Memory B cell (primary cell): ENCODE measurements around the gene SEM1.
"Not testable (repeated sequence)": the region's sequence is repeated elsewhere in the genome, so short reads cannot be mapped to it uniquely, and the experiment has no call there.

Source experiments
- ATAC-seq: fragments of 150-1000 bp; cut with Tn5 transposase; 2 replicates; pipeline ENCODE4 v1.10.0; 2021; ENCODE audit warnings: low read depth, mild to moderate bottlenecking, moderate library complexity
- DNase-seq, 2 donors: peaks; one replicate each; pipeline ENCODE4 v3.0.0; 2022; ENCODE audit warnings: low spot score in 2 of 2
- H3K27ac Mint-ChIP-seq: one replicate; pipeline ENCODE4 v1.8.0; 2022; ENCODE audit warnings: mild to moderate bottlenecking, moderate library complexity, mixed read lengths
- H3K27me3 Mint-ChIP-seq: one replicate; pipeline ENCODE4 v1.8.0; 2022; ENCODE audit warnings: mixed read lengths
- H3K36me3 Mint-ChIP-seq: one replicate; pipeline ENCODE4 v1.8.0; 2022; ENCODE audit warnings: mild to moderate bottlenecking, mixed read lengths
- H3K4me1 Mint-ChIP-seq: one replicate; pipeline ENCODE4 v1.8.0; 2022; ENCODE audit warnings: mixed read lengths
- H3K4me3 Mint-ChIP-seq: one replicate; pipeline ENCODE4 v1.8.0; 2022; ENCODE audit warnings: mild to moderate bottlenecking, moderate library complexity, mixed read lengths
- H3K9me3 Mint-ChIP-seq: one replicate; pipeline ENCODE4 v1.8.0; 2022; ENCODE audit warnings: mixed read lengths

Gene SEM1

DNA sequence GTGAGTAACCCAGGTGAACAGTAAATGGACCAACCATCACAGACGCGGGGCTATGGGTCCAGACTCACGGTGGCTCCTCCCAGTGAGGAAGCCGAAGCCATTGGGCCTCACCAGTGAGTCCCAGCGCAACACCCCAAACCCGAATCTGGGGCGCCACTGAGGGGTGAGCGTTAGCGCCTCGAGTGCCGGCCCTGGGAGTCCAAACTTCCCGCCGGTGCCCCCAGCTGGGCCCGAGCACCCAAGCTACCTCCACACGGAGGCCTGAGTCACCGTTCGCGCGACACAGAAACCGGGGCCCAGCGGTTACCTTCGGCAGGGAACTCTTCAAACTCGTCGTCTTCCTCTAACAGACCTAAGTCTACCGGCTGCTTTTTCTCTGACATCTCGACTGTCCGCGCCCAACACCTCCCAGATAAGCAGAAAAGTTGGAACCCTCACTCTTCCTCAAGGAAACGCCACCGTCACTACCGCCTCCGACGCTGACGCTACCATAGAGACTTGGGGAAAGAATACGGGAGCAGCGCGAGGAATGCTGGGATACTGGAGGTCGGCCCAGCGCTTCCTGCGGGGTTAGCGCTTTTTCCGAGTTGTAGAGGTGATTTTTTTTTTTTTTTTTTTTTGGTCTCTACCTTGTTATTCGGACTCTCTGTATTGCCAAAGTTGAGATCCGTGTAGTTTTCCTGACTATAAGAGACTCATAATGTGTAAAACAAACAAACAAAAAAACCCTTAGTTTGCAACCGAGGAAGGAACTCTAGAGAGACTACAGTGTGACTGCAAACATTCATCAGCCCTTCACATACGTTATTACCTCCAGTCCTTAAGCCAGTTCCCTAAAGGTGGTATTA is at the start of gene SEM1:
Gene SEM1, minus strand, starts transcription at position 466 of the 848 bp plus-strand sequence. Its CDS starts 83 bp downstream, at position 383.
- Mint-ChIP-seq H3K4me3 (peak within 1 kb of the TSS; percentile 99), H3K27ac (peak within 1 kb of the TSS; percentile 97), H3K27me3 (no peaks in the 10 kb centered on the region), H3K36me3 (peaks cover 18% of the 10 kb centered on the region), H3K4me1 (peaks cover 15% of the 10 kb centered on the region), H3K9me3 (peaks cover 14% of the 10 kb centered on the region)
- DNase-seq (peak; percentile 24 to 56), ATAC-seq (peak; percentile 82)

DNA sequence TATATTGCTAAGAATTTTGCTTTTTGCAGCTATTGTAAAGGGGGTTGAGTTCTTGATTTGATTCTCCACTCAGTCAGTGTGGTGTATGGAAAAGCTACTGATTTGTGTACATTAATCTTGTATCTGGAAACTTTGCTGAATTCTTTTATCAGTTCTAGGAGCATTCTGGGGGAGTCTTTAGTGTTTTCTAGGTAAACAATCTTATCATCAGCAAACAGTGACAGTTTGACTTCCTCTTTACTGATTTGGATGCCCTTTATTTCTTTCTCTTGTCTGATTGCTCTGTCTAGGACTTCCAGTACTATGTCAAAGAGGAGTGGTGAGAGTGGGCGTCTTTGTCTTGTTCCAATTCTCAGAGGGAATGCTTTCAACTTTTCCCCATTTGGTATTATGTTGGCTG is 48.2 kb upstream of the SEM1 start:
- not testable (repeated sequence) for H3K4me1 Mint-ChIP-seq, H3K27ac Mint-ChIP-seq, H3K27me3 Mint-ChIP-seq, DNase-seq, H3K4me3 Mint-ChIP-seq, H3K36me3 Mint-ChIP-seq, H3K9me3 Mint-ChIP-seq, ATAC-seq

DNA sequence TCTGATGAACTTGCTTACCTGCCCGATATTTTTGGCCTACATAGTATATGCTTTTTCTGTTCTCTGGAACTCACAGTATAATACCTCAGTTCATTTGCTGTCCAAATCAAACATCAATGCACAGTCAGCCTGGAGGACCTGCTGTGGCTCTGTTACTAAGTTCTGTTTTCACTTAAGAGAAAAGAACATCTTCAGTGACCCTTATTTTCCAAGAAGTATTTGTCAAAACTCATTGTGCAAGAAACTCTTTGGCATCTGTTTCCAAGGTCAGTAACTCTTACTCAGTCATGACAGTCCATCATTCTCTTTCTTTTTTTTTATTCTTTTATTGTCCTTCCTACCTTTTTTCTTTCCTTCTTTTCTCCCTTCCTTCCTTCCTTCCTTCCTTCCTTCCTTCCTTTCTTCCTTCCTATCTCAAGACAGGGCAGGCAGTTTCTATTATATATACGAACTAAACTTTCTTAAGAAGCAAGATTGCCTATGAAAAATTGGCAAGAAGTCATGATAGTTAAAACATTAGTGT is 37.8 kb upstream of the SEM1 start:
- Mint-ChIP-seq H3K36me3 (peaks cover 2% of the 10 kb centered on the region), H3K9me3 (peaks cover 2% of the 10 kb centered on the region), H3K27ac (no peak overlapping the region), H3K27me3 (peaks cover 3% of the 10 kb centered on the region), H3K4me3 (no peak overlapping the region), H3K4me1 (no peaks in the 10 kb centered on the region)
- ATAC-seq (no peak), DNase-seq (no peak)

- H3K4me3 Mint-ChIP-seq: no peak overlapping the region
- peaks cover 6% of the 10 kb centered on the region for H3K27me3 Mint-ChIP-seq
- H3K27ac Mint-ChIP-seq: no peak overlapping the region
- DNase-seq (no peak), ATAC-seq (no peak)
- H3K36me3 Mint-ChIP-seq: no peaks in the 10 kb centered on the region
- no peaks in the 10 kb centered on the region for H3K4me1 Mint-ChIP-seq
- no peaks in the 10 kb centered on the region for H3K9me3 Mint-ChIP-seq
Measured at GRCh38 chr7:96740130-96740529, 30.5 kb upstream of the SEM1 start.

- ATAC-seq (no peak), DNase-seq (no peak)
- Mint-ChIP-seq H3K36me3 (no peaks in the 10 kb centered on the region), H3K4me3 (no peak overlapping the region), H3K27me3 (peaks cover 6% of the 10 kb centered on the region), H3K9me3 (no peaks in the 10 kb centered on the region), H3K4me1 (no peaks in the 10 kb centered on the region), H3K27ac (no peak overlapping the region)
Measured at GRCh38 chr7:96739609-96740008, 30.0 kb upstream of the SEM1 start.

DNA sequence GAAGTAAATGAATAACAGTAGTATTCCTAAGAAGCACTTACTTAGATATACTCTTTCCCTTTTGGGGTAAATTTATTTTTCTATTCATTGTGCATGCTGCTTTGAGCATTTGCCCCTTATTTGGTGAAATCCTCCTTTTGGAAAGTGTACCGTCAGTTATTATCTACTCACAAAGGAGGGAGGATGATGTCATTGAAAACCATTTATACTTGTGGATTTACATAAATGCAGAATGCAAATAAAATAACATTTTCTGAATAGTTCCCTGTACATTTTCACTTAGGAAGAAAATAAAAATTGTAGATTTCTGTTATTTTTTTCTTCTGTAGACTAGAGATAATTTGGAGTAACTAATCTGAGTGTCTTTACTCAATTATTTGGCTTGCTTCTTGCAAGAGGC is 29.5 kb upstream of the SEM1 start:
- ATAC-seq: no peak
- no peak overlapping the region for H3K27ac Mint-ChIP-seq
- H3K9me3 Mint-ChIP-seq: no peaks in the 10 kb centered on the region
- H3K36me3 Mint-ChIP-seq: no peaks in the 10 kb centered on the region
- H3K27me3 Mint-ChIP-seq: peaks cover 6% of the 10 kb centered on the region
- H3K4me1 Mint-ChIP-seq: no peaks in the 10 kb centered on the region
- H3K4me3 Mint-ChIP-seq: no peak overlapping the region
- DNase-seq: no peak

DNA sequence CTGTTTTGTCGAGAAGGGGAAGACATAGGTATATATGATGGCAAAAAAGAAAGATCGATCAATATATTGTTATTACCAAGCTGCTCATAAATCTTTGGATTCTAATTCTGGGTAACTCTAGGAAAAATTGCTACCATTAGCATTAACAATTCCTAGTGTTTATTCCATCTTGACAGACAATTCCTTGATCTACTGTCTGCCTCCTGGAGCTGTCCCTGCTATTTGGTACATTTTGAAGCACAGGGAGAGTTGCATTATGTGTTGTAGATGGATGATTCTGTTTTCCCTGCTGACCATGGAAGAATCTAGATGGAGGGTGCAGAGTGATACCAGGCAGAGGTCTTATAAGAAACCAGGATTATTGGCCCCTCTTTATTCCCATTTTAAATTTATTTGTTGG is 29.1 kb upstream of the SEM1 start:
- H3K36me3 Mint-ChIP-seq: no peaks in the 10 kb centered on the region
- H3K4me1 Mint-ChIP-seq: no peaks in the 10 kb centered on the region
- ATAC-seq: no peak
- H3K27ac Mint-ChIP-seq: no peak overlapping the region
- no peaks in the 10 kb centered on the region for H3K9me3 Mint-ChIP-seq
- no peak for DNase-seq
- H3K27me3 Mint-ChIP-seq: peaks cover 6% of the 10 kb centered on the region
- no peak overlapping the region for H3K4me3 Mint-ChIP-seq

GRCh38 chr7:96737545-96738050 is 28.0 kb upstream of the SEM1 start:
- H3K27ac Mint-ChIP-seq: no peak overlapping the region
- no peak for ATAC-seq
- H3K9me3 Mint-ChIP-seq: no peaks in the 10 kb centered on the region
- H3K27me3 Mint-ChIP-seq: peaks cover 4% of the 10 kb centered on the region
- DNase-seq: no peak
- no peaks in the 10 kb centered on the region for H3K36me3 Mint-ChIP-seq
- H3K4me1 Mint-ChIP-seq: no peaks in the 10 kb centered on the region
- H3K4me3 Mint-ChIP-seq: no peak overlapping the region

GRCh38 chr7:96734343-96734742 is 24.7 kb upstream of the SEM1 start:
- Mint-ChIP-seq H3K27me3 (no peaks in the 10 kb centered on the region), H3K4me3 (no peak overlapping the region), H3K27ac (no peak overlapping the region), H3K4me1 (no peaks in the 10 kb centered on the region), H3K9me3 (no peaks in the 10 kb centered on the region), H3K36me3 (no peaks in the 10 kb centered on the region)
- DNase-seq (no peak), ATAC-seq (no peak)

- no peaks in the 10 kb centered on the region for H3K9me3 Mint-ChIP-seq
- no peak for DNase-seq
- H3K27me3 Mint-ChIP-seq: no peaks in the 10 kb centered on the region
- H3K36me3 Mint-ChIP-seq: no peaks in the 10 kb centered on the region
- H3K4me1 Mint-ChIP-seq: no peaks in the 10 kb centered on the region
- no peak overlapping the region for H3K27ac Mint-ChIP-seq
- H3K4me3 Mint-ChIP-seq: no peak overlapping the region
- no peak for ATAC-seq
Measured at GRCh38 chr7:96729820-96730219, 20.2 kb upstream of the SEM1 start.

- no peaks in the 10 kb centered on the region for H3K36me3 Mint-ChIP-seq
- H3K27ac Mint-ChIP-seq: no peak overlapping the region
- ATAC-seq: no peak
- DNase-seq: no peak
- H3K4me3 Mint-ChIP-seq: no peak overlapping the region
- H3K4me1 Mint-ChIP-seq: no peaks in the 10 kb centered on the region
- H3K9me3 Mint-ChIP-seq: no peaks in the 10 kb centered on the region
- no peaks in the 10 kb centered on the region for H3K27me3 Mint-ChIP-seq
Measured at GRCh38 chr7:96728139-96728538, 18.5 kb upstream of the SEM1 start.

GRCh38 chr7:96727534-96728088 is 18.0 kb upstream of the SEM1 start:
- no peak overlapping the region for H3K27ac Mint-ChIP-seq
- no peaks in the 10 kb centered on the region for H3K27me3 Mint-ChIP-seq
- no peaks in the 10 kb centered on the region for H3K4me1 Mint-ChIP-seq
- H3K9me3 Mint-ChIP-seq: no peaks in the 10 kb centered on the region
- no peaks in the 10 kb centered on the region for H3K36me3 Mint-ChIP-seq
- ATAC-seq (no peak), DNase-seq (no peak)
- no peak overlapping the region for H3K4me3 Mint-ChIP-seq

DNA sequence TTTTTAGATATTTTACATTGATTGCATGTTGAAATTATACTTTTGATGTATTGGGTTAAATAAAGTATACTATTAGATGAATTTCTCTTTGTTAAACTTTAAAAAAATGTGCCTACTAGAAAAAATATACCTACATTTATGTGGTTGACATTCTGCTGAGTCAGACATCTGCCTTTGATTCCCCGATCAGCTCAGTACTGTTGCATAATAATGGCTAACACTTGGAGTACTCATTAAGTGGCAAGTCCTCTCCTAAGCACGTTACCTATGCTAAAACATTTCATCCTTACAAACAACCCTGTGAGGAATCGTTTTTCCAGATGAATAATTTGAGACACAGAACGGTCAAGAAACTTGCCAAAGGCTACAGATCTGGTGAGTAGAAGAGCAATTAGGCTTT is 14.0 kb upstream of the SEM1 start:
- no peaks in the 10 kb centered on the region for H3K9me3 Mint-ChIP-seq
- H3K4me1 Mint-ChIP-seq: no peaks in the 10 kb centered on the region
- no peaks in the 10 kb centered on the region for H3K36me3 Mint-ChIP-seq
- H3K27me3 Mint-ChIP-seq: peaks cover 8% of the 10 kb centered on the region
- H3K4me3 Mint-ChIP-seq: no peak overlapping the region
- no peak for DNase-seq
- ATAC-seq: no peak
- H3K27ac Mint-ChIP-seq: no peak overlapping the region

GRCh38 chr7:96722928-96723327 is 13.3 kb upstream of the SEM1 start:
- H3K9me3 Mint-ChIP-seq, H3K27me3 Mint-ChIP-seq, DNase-seq, ATAC-seq, H3K4me1 Mint-ChIP-seq, H3K36me3 Mint-ChIP-seq, H3K4me3 Mint-ChIP-seq, H3K27ac Mint-ChIP-seq: not testable (repeated sequence)
